Naive thymus-derived CD4-positive, alpha-beta T cell (primary cell): ENCODE measurements around the gene YPEL3. TPM values are rescaled to one million over a fixed set of nuclear protein-coding genes. Genes with fewer than 3 reads are reported as not detected.

ENCODE experiments used
- ATAC-seq: fragments of 150-1000 bp; cut with Tn5 transposase; 2 replicates; pipeline ENCODE4 v1.10.0; 2021; ENCODE audit warnings: mild to moderate bottlenecking, moderate library complexity
- CTCF ChIA-PET: fragments of 350-600 bp; sonication (Branson Sonifier 250); formaldehyde crosslinking; loops from one replicate; lab custom pipeline; 2021; ENCODE audit warnings: antibody characterized with exemption; lab: Charles Lee
- POLR2A ChIA-PET: fragments of 350-600 bp; sonication (Branson Sonifier 250); formaldehyde crosslinking; loops from one replicate; lab custom pipeline; 2021; ENCODE audit warnings: antibody characterized with exemption, inconsistent platforms; lab: Charles Lee
- DNase-seq, 9 donors: peaks; one replicate each; pipeline versions ENCODE4 v3.0.0 to v3.0.0-alpha.2; 2020 to 2022; ENCODE audit warnings: mixed read lengths in 1 of 9
- H3K27ac ChIP-seq: one replicate; pipeline ENCODE4 v1.7.0; 2013; ENCODE audit warnings: mild to moderate bottlenecking, low read depth, low read length, moderate library complexity
- H3K27me3 ChIP-seq, 2 donors: one replicate each; pipeline ENCODE4 v1.7.0; 2013; ENCODE audit warnings: low read length in 2 of 2, mild to moderate bottlenecking in 2 of 2, moderate library complexity in 2 of 2; ENCODE audit not compliant: control insufficient read depth in 2 of 2, insufficient read depth in 2 of 2
- H3K36me3 ChIP-seq, 3 experiments: 1 replicate in 2 of 3; 2 replicates in 1 of 3; pipeline ENCODE4 v1.7.0; 2013; ENCODE audit warnings: low read length in 3 of 3, mild to moderate bottlenecking in 3 of 3, moderate library complexity in 1 of 3; ENCODE audit not compliant: insufficient read depth in 3 of 3, control insufficient read depth in 2 of 3
- H3K4me1 ChIP-seq, 2 donors: one replicate each; pipeline ENCODE4 v1.7.0; 2013; ENCODE audit warnings: low read length in 2 of 2, mild to moderate bottlenecking in 2 of 2, moderate library complexity in 1 of 2; ENCODE audit not compliant: control insufficient read depth in 2 of 2, insufficient read depth in 2 of 2
- H3K4me3 ChIP-seq: 2 replicates; pipeline ENCODE4 v1.7.0; 2013; ENCODE audit warnings: mild to moderate bottlenecking, low read length
- H3K9me3 ChIP-seq, 3 experiments: 1 replicate in 2 of 3; 2 replicates in 1 of 3; pipeline ENCODE4 v1.7.0; 2013; ENCODE audit warnings: low read length in 3 of 3; ENCODE audit not compliant: control insufficient read depth in 2 of 3
- H3K27ac Mint-ChIP-seq, 9 donors: one replicate each; pipeline ENCODE4 v1.8.0; 2020 to 2022; ENCODE audit warnings: mixed read lengths in 9 of 9, mild to moderate bottlenecking in 8 of 9, moderate library complexity in 5 of 9, inconsistent platforms in 2 of 9
- H3K27me3 Mint-ChIP-seq, 5 donors: one replicate each; pipeline ENCODE4 v1.8.0; 2021 to 2022; ENCODE audit warnings: mixed read lengths in 5 of 5, mild to moderate bottlenecking in 1 of 5
- H3K36me3 Mint-ChIP-seq, 5 donors: one replicate each; pipeline ENCODE4 v1.8.0; 2020 to 2022; ENCODE audit warnings: mixed read lengths in 5 of 5, mild to moderate bottlenecking in 3 of 5, inconsistent platforms in 1 of 5
- H3K4me1 Mint-ChIP-seq, 7 donors: one replicate each; pipeline ENCODE4 v1.8.0; 2020 to 2022; ENCODE audit warnings: mixed read lengths in 7 of 7, mild to moderate bottlenecking in 3 of 7, inconsistent platforms in 1 of 7
- H3K4me3 Mint-ChIP-seq, 10 donors: one replicate each; pipeline ENCODE4 v1.8.0; 2020 to 2022; ENCODE audit warnings: mild to moderate bottlenecking in 10 of 10, mixed read lengths in 10 of 10, moderate library complexity in 6 of 10, inconsistent platforms in 2 of 10
- H3K9me3 Mint-ChIP-seq, 11 donors: one replicate each; pipeline ENCODE4 v1.8.0; 2020 to 2022; ENCODE audit warnings: mixed read lengths in 11 of 11, mild to moderate bottlenecking in 4 of 11, inconsistent platforms in 1 of 11, moderate library complexity in 1 of 11
- intact Hi-C, 2 donors: fragments of 100-400 bp; cut with micrococcal nuclease; formaldehyde crosslinking; loops; one replicate each; pipeline ENCODE4 v1.15.1; 2023
- polyA plus RNA-seq, 2 donors: library from polyadenylated mRNA; unstranded; fragments of 300-500 nt; fragmentation: Illumina TruSeq; gene quantifications; one replicate each; pipeline ENCODE4 v1.2.3, GENCODE V29; 2021
- total RNA-seq, 6 experiments: library from RNA in 5 of 6; stranded (reverse) in 5 of 6; gene quantifications; 1 replicate in 5 of 6; 2 replicates in 1 of 6; pipeline ENCODE4 v1.2.3 and lab custom pipeline; 2021 to 2026

YPEL3 gene
- total and polyA plus RNA-seq, 7 experiments from 2014 or later = 50.5 to 308 (median 242) TPM

DNA sequence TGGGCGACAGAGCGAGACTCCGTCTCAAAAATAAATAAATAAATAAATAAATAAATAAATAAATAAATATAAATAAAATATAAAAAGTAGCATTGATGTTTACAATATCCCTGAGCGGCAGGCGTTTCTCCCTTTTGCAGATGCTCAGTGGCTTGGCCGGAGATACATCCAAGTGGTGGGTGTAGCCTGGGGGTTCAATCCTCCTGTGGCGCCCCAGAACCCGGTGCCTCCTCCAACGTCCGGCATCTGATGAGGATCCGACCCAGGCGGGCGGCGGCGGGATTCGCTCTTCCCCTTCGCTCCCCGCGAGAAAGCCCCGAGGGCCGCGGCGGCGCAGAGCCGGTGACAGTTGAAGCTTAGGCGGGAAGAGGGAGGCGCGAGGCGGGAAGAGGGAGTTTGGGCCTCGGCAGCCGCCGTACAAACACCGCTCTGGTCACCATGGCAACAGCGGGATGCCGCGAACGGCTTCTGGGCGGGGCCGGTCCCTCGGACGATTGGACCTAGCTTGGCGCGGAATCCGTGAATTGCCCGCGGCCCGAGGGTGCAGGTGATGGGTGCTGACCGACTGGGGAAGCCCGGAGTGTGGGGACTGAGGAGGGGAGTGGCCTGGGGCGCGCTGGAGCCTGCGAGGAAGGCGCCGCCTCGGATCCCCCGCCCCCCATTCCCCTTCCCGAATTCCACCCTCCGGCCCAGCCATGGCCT, 43.2 kb downstream of the YPEL3 start:
- Mint-ChIP-seq H3K36me3 (no peaks in the 10 kb centered on the region), H3K4me3 (peak overlapping the region; percentile 82 to 90 (median 86)), H3K4me1 (peaks cover 6 to 35% (median 24%) of the 10 kb centered on the region in 7 donors), H3K27me3 (no peaks in the 10 kb centered on the region), H3K9me3 (peaks cover 0 to 1% (median 0%) of the 10 kb centered on the region in 11 donors), H3K27ac (peak overlapping the region in 7 of 9 donors; percentile 58 to 86 (median 80))
- POLR2A ChIA-PET = interaction anchor here (0.6 to 7.7 kb wide), 6 partner anchors 8 to 379 kb away, joined by 3 to 48 read pairs (median 4); partner anchors contain the start of gene ALDOA
- CTCF ChIA-PET = no interaction called here
- H3K4me3 ChIP-seq = peak overlapping the region; percentile 51
- DNase-seq (peak; percentile 70 to 96 (median 80)), ATAC-seq (peak; percentile 87)
- intact Hi-C loops = loop anchor here (1.0 to 5.0 kb wide), 4 partner anchors 11 to 190 kb away; partner anchors contain the start of genes ALDOA (in 1 of the 2), CDIPT (in 1 of the 2) and TBX6 (in 1 of the 2)
- no peaks in the 10 kb centered on the region for H3K36me3 ChIP-seq
- no peaks in the 10 kb centered on the region for H3K27me3 ChIP-seq
- no peaks in the 10 kb centered on the region for H3K9me3 ChIP-seq
- peak overlapping the region; percentile 51 for H3K27ac ChIP-seq
- H3K4me1 ChIP-seq = peaks cover 4 to 5% of the 10 kb centered on the region in 2 donors

DNA sequence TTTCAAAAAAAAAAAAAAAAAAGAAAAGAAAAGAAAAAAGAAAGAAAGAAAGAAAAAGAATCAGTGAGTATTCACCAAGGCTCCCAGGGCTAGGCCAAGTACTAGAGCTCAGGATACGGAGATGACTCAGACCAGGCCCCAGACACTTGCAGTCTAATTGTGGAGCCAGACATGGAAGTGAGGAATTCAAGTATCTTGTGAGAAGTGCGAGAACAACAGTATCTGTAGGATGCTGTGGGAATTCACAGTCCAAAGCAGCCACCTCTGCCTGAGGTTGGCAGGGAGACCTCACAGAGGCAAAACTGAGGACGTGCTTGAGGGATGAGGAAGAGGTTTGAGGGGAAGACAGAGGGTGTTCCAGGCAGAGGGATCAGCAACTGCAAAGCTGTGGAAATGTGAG, 44.5 kb downstream of the YPEL3 start:
- Mint-ChIP-seq H3K4me3 (peak overlapping the region; percentile 14 to 83 (median 63)), H3K9me3 (peaks cover 0 to 1% (median 0%) of the 10 kb centered on the region in 11 donors), H3K36me3 (no peaks in the 10 kb centered on the region), H3K27ac (peak overlapping the region in 8 of 9 donors; percentile 45 to 83 (median 64)), H3K27me3 (no peaks in the 10 kb centered on the region), H3K4me1 (peaks cover 6 to 35% (median 24%) of the 10 kb centered on the region in 7 donors)
- DNase-seq = no peak
- POLR2A ChIA-PET = interaction anchor here (7.7 kb wide), 1 partner anchor 15 kb away, joined by 48 read pairs; the partner anchor contains the start of gene ALDOA
- intact Hi-C loops = loop anchor here in 1 of 2 donors (5.0 kb wide), 1 partner anchor 41 kb away; the partner anchor contains the start of gene TBX6
- no peaks in the 10 kb centered on the region for H3K36me3 ChIP-seq
- ATAC-seq = no peak
- H3K4me1 ChIP-seq = peaks cover 4 to 5% of the 10 kb centered on the region in 2 donors
- no peaks in the 10 kb centered on the region for H3K9me3 ChIP-seq
- CTCF ChIA-PET = no interaction called here
- H3K4me3 ChIP-seq = no peak overlapping the region
- no peaks in the 10 kb centered on the region for H3K27me3 ChIP-seq
- H3K27ac ChIP-seq = no peak overlapping the region

- CTCF ChIA-PET = no interaction called here
- intact Hi-C loops = loop anchor here in 1 of 2 donors (5.0 kb wide), 1 partner anchor 42 kb away; the partner anchor contains the start of gene TBX6
- Mint-ChIP-seq H3K27me3 (no peaks in the 10 kb centered on the region), H3K9me3 (peaks cover 0 to 1% (median 0%) of the 10 kb centered on the region in 11 donors), H3K4me3 (no peak overlapping the region), H3K36me3 (no peaks in the 10 kb centered on the region), H3K4me1 (peaks cover 2 to 30% (median 16%) of the 10 kb centered on the region in 7 donors), H3K27ac (peak overlapping the region in 1 of 9 donors; percentile 15)
- DNase-seq (no peak), ATAC-seq (no peak)
- H3K27ac ChIP-seq = no peak overlapping the region
- H3K36me3 ChIP-seq = no peaks in the 10 kb centered on the region
- POLR2A ChIA-PET = interaction anchor here (1.2 kb wide), 1 partner anchor 16 kb away, joined by 3 read pairs; the partner anchor contains the start of gene ALDOA
- H3K9me3 ChIP-seq = no peaks in the 10 kb centered on the region
- H3K4me1 ChIP-seq = peaks cover 4 to 5% of the 10 kb centered on the region in 2 donors
- H3K27me3 ChIP-seq = no peaks in the 10 kb centered on the region
- no peak overlapping the region for H3K4me3 ChIP-seq
Measured at GRCh38 chr16:30049871-30050270, 46.1 kb downstream of the YPEL3 start.

DNA sequence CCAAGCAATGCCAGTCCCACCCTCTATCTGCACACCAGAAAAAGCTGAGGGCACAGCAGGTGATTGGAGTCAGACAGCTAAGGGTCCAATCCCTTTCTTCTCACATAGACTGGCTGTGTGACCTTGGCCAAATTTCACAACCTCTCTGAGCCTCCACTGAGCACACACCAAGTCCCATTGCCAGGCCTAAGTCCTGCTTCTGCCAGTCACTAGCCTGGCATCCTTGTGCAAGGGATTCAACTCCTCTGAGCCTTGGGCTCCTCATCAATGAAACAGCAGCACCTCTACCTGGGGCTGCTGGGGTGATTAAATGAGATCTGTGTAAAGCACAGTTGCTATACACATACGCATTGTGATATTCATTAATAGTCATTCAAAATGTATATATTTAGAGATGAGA, 49.4 kb downstream of the YPEL3 start:
- ATAC-seq = no peak
- intact Hi-C loops = no loop called here
- no peaks in the 10 kb centered on the region for H3K36me3 Mint-ChIP-seq
- ChIA-PET CTCF (no interaction called here), POLR2A (no interaction called here)
- Histone ChIP-seq H3K27me3 (no peaks in the 10 kb centered on the region), H3K36me3 (no peaks in the 10 kb centered on the region), H3K4me1 (no peaks in the 10 kb centered on the region), H3K27ac (no peak overlapping the region), H3K4me3 (no peak overlapping the region), H3K9me3 (no peaks in the 10 kb centered on the region)
- no peak overlapping the region for H3K4me3 Mint-ChIP-seq
- DNase-seq = no peak
- H3K9me3 Mint-ChIP-seq = peaks cover 0 to under 1% (median 0%) of the 10 kb centered on the region in 11 donors
- peaks cover 0 to 9% (median 2%) of the 10 kb centered on the region in 7 donors for H3K4me1 Mint-ChIP-seq
- H3K27me3 Mint-ChIP-seq = peaks cover 0 to 9% (median 0%) of the 10 kb centered on the region in 5 donors
- no peak overlapping the region for H3K27ac Mint-ChIP-seq

DNA sequence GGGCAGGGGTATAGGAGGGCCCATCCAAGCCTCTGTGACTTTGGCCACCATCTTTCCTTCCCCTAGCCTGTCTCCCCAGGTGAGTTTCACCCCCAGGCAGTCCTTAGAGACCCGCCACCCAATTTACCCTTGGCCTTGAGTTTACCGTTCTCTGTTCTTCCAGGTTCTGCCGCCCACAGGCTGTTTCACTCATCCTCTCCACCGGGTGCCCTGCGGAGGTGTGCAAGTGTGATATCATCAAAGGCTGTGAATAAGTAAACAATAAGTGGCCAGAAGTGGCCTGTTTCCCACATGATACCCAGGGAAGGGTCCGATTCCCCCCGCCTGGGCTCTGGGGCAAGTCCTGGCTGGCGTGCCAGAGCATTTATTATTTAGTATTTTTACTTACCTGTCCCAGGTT, 49.8 kb downstream of the YPEL3 start:
- no peaks in the 10 kb centered on the region for H3K9me3 Mint-ChIP-seq
- CTCF ChIA-PET = no interaction called here
- ATAC-seq (no peak), DNase-seq (no peak)
- H3K4me3 ChIP-seq = no peak overlapping the region
- H3K4me3 Mint-ChIP-seq = no peak overlapping the region
- peaks cover 0 to 10% (median 0%) of the 10 kb centered on the region in 5 donors for H3K27me3 Mint-ChIP-seq
- H3K4me1 Mint-ChIP-seq = peaks cover 0 to 7% (median 0%) of the 10 kb centered on the region in 7 donors
- H3K9me3 ChIP-seq = no peaks in the 10 kb centered on the region
- H3K36me3 Mint-ChIP-seq = no peaks in the 10 kb centered on the region
- H3K27me3 ChIP-seq = no peaks in the 10 kb centered on the region
- H3K27ac Mint-ChIP-seq = peak overlapping the region in 1 of 9 donors; percentile 57
- intact Hi-C loops = no loop called here
- H3K4me1 ChIP-seq = no peaks in the 10 kb centered on the region
- POLR2A ChIA-PET = no interaction called here
- H3K27ac ChIP-seq = no peak overlapping the region
- H3K36me3 ChIP-seq = no peaks in the 10 kb centered on the region
